ENCODE data around the gene STAB2.

- no peak for TF ChIP-seq GABPA (IDR thresholded peaks at IDR 0.05 in 1 of 2, conservative IDR thresholded peaks at IDR 0.05 in 1 of 2)
- TF ChIP-seq ZBTB33 (IDR thresholded peaks at IDR 0.05) = no peak
- TF ChIP-seq SP1 (IDR thresholded peaks at IDR 0.05) = no peak
- no peak for TF ChIP-seq CTCF (IDR thresholded peaks at IDR 0.05; ENCODE audit: low read depth, low read length, missing input control)
- no peak for TF ChIP-seq FOXA1 (IDR thresholded peaks at IDR 0.05)
- no peak for TF ChIP-seq TAF1 (conservative IDR thresholded peaks at IDR 0.05)
- no peak for TF ChIP-seq ATF3 (IDR thresholded peaks at IDR 0.05)
- TF ChIP-seq JUND (IDR thresholded peaks at IDR 0.05) = no peak
- TF ChIP-seq RAD21 (IDR thresholded peaks at IDR 0.05) = no peak
- TF ChIP-seq MAX (IDR thresholded peaks at IDR 0.05) = no peak
- TF ChIP-seq REST (IDR thresholded peaks at IDR 0.05) = no peak
- no peak for TF ChIP-seq YY1 (IDR thresholded peaks at IDR 0.05)
- no peak for TF ChIP-seq FOXA2 (IDR thresholded peaks at IDR 0.05)
Observed at GRCh38 chr12:103573185-103573584, 13.9 kb upstream of the STAB2 start.

Measured in liver (tissue), 3 donors.